Sigmoid colon (tissue), 7 donors: Measurements from ENCODE around the gene ACTA2. TPM values are rescaled to one million over a fixed set of nuclear protein-coding genes. Genes with fewer than 3 reads are reported as not detected.
A peak's percentile ranks its signal among the peaks of the same experiment; 100 is the strongest.

Source experiments
- DNase-seq: peaks from one replicate; pipeline ENCODE4 v3.0.0-alpha.2; 2019
- H3K27ac ChIP-seq, 4 donors: fragments of 200-600 bp; sonication (generic); one replicate each; pipeline ENCODE4 v1.5.1; 2016 to 2019; ENCODE audit warnings: mild to moderate bottlenecking in 1 of 4
- H3K27me3 ChIP-seq, 3 donors: fragments of 200-600 bp; sonication (generic); one replicate each; pipeline ENCODE4 v1.5.1; 2019; ENCODE audit warnings: mild to moderate bottlenecking in 1 of 3
- H3K36me3 ChIP-seq, 4 donors: fragments of 200-600 bp; sonication (generic); one replicate each; pipeline ENCODE4 v1.5.1; 2016 to 2019
- H3K4me1 ChIP-seq, 4 donors: fragments of 200-600 bp; sonication (generic); one replicate each; pipeline ENCODE4 v1.5.1; 2017 to 2019
- H3K4me3 ChIP-seq, 4 donors: fragments of 200-600 bp; sonication (generic); one replicate each; pipeline ENCODE4 v1.5.1; 2017 to 2019; ENCODE audit warnings: mild to moderate bottlenecking in 2 of 4, moderate library complexity in 1 of 4
- H3K9me3 ChIP-seq, 4 donors: fragments of 200-600 bp in 3 of 4; sonication (generic) in 3 of 4; one replicate each; pipeline versions ENCODE4 v1.5.1 to v1.6.1; 2013 to 2019
- EP300 ChIP-seq, 4 donors: sonication (generic); formaldehyde crosslinking; IDR thresholded peaks; one replicate each; pipeline ENCODE4 v1.6.1; 2017; ENCODE audit warnings: antibody characterized with exemption in 4 of 4
- POLR2A ChIP-seq, 2 donors: fragments of 450-650 bp; IDR thresholded peaks; one replicate each; pipeline ENCODE4 v1.6.1; 2016; ENCODE audit warnings: antibody characterized with exemption in 2 of 2, mild to moderate bottlenecking in 2 of 2, moderate library complexity in 2 of 2
- POLR2AphosphoS5 ChIP-seq, 4 donors: sonication (generic); formaldehyde crosslinking; IDR thresholded peaks; one replicate each; pipeline ENCODE4 v1.6.1; 2017; ENCODE audit warnings: antibody characterized with exemption in 4 of 4
- WGBS, 2 donors: extraction: QIAGEN DNeasy Blood & Tissue Kit; methylation state at CpG; one replicate each; pipeline ENCODE4 v1.1.7; 2013; 5-methylcytosine and 5-hydroxymethylcytosine counted together
- intact Hi-C: fragments of 100-400 bp; cut with DNase I; formaldehyde crosslinking; loops from one replicate; pipeline ENCODE4 v1.15.1; 2023
- polyA plus RNA-seq, 3 donors: library from polyadenylated mRNA; stranded (reverse); fragments of 200-250 nt; gene quantifications; one replicate each; pipeline ENCODE4 v1.2.3, GENCODE V29; 2013
- total RNA-seq, 4 donors: library from RNA; depleted of rRNA; stranded (reverse); fragments of >200 nt; gene quantifications; one replicate each; pipeline ENCODE4 v1.1.0, GENCODE V29; 2016
- TF ChIP-seq, protein P1 (sequence below), 4 experiments: fragments of 450-650 bp in 3 of 4; fragments of 200-600 bp in 1 of 4; IDR thresholded peaks; one replicate each; pipeline ENCODE4 v1.5.1; 2016 to 2019; ENCODE audit warnings: antibody characterized with exemption in 4 of 4, mild to moderate bottlenecking in 3 of 4, moderate library complexity in 2 of 4
- donor health status: healthy with polysubstance abuse.
- donor health status: Bipolar disorder and iron deficiency.
- donor health status: healthy.

The ACTA2 gene
- total and polyA plus RNA-seq, 7 donors = 43.7 to 5,444 (median 2,072) TPM

GRCh38 chr10:88991161-88991898, 38.8 kb upstream of the ACTA2 start:
- peak in 1 of 2 donors; percentile 47 for TF ChIP-seq POLR2A (IDR thresholded peaks at IDR 0.05)
- TF ChIP-seq, protein P1, sequence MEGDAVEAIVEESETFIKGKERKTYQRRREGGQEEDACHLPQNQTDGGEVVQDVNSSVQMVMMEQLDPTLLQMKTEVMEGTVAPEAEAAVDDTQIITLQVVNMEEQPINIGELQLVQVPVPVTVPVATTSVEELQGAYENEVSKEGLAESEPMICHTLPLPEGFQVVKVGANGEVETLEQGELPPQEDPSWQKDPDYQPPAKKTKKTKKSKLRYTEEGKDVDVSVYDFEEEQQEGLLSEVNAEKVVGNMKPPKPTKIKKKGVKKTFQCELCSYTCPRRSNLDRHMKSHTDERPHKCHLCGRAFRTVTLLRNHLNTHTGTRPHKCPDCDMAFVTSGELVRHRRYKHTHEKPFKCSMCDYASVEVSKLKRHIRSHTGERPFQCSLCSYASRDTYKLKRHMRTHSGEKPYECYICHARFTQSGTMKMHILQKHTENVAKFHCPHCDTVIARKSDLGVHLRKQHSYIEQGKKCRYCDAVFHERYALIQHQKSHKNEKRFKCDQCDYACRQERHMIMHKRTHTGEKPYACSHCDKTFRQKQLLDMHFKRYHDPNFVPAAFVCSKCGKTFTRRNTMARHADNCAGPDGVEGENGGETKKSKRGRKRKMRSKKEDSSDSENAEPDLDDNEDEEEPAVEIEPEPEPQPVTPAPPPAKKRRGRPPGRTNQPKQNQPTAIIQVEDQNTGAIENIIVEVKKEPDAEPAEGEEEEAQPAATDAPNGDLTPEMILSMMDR (IDR thresholded peaks at IDR 0.05) = peak in 1 of 4 experiments; percentile 16
- no peak for TF ChIP-seq EP300 (IDR thresholded peaks at IDR 0.05)
- TF ChIP-seq POLR2AphosphoS5 (IDR thresholded peaks at IDR 0.05) = peak; percentile 62 to 76 (median 71)
- Histone ChIP-seq H3K27ac (peak overlapping the region; percentile 87 to 98 (median 93)), H3K4me3 (peak overlapping the region; percentile 72 to 88 (median 78)), H3K9me3 (no peaks in the 10 kb centered on the region), H3K27me3 (no peaks in the 10 kb centered on the region), H3K36me3 (no peaks in the 10 kb centered on the region), H3K4me1 (peaks cover 0 to 61% (median 27%) of the 10 kb centered on the region in 4 donors)
- 0% methylated on average over 38 of the region's 38 CpGs for WGBS, 2 donors
- peak; percentile 90 for DNase-seq
- intact Hi-C loops = loop anchor here (5.0 kb wide), 1 partner anchor 154 kb away; no protein-coding TSS in a partner anchor

DNA sequence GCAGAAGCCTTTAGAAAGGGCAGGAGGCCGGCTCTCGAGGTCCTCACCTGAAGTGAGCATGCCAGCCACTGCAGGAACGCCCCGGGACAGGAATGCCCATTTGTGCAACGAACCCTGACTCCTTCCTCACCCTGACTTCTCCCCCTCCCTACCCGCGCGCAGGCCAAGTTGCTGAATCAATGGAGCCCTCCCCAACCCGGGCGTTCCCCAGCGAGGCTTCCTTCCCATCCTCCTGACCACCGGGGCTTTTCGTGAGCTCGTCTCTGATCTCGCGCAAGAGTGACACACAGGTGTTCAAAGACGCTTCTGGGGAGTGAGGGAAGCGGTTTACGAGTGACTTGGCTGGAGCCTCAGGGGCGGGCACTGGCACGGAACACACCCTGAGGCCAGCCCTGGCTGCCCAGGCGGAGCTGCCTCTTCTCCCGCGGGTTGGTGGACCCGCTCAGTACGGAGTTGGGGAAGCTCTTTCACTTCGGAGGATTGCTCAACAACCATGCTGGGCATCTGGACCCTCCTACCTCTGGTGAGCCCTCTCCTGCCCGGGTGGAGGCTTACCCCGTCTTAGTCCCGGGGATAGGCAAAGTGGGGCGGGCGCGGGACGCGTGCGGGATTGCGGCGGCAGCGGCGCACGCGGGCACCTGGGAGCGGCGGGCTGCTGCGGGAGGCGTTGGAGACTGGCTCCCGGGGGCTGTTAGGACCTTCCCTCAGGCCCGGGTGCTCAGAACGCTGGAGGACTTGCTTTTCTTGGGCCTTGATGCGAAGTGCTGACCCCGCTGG, 38.0 kb upstream of the ACTA2 start, which contains the start of gene FAS:
Gene FAS, plus strand, starts transcription at position 415 of the 777 bp plus-strand sequence. Its CDS starts 79 bp downstream, at position 494.
- intact Hi-C loops = loop anchor here (1.0 to 5.0 kb wide), 2 partner anchors 55 to 153 kb away; no protein-coding TSS in a partner anchor
- Histone ChIP-seq H3K4me1 (peaks cover 0 to 60% (median 33%) of the 10 kb centered on the region in 4 donors), H3K4me3 (peak within 1 kb of the TSS; percentile 72 to 88 (median 78)), H3K27ac (peak within 1 kb of the TSS; percentile 87 to 98 (median 93)), H3K36me3 (no peaks in the 10 kb centered on the region), H3K9me3 (no peaks in the 10 kb centered on the region), H3K27me3 (no peaks in the 10 kb centered on the region)
- TF ChIP-seq EP300 (IDR thresholded peaks at IDR 0.05) (no peak), POLR2AphosphoS5 (IDR thresholded peaks at IDR 0.05) (peak; percentile 54 to 78 (median 74)), POLR2A (IDR thresholded peaks at IDR 0.05) (peak; percentile 33 to 61)
- TF ChIP-seq, protein P1 (IDR thresholded peaks at IDR 0.05) = no peak
- 0% methylated on average over 51 of the region's 51 CpGs for WGBS, 2 donors
- DNase-seq = peak; percentile 91

- Histone ChIP-seq H3K27ac (peak overlapping the region; percentile 87 to 98 (median 93)), H3K4me1 (peaks cover 0 to 62% (median 35%) of the 10 kb centered on the region in 4 donors), H3K36me3 (no peaks in the 10 kb centered on the region), H3K4me3 (peak overlapping the region; percentile 72 to 88 (median 78)), H3K9me3 (no peaks in the 10 kb centered on the region), H3K27me3 (no peaks in the 10 kb centered on the region)
- peak; percentile 77 for DNase-seq
- TF ChIP-seq, protein P1 (IDR thresholded peaks at IDR 0.05) = no peak
- peak; percentile 43 to 61 (median 54) for TF ChIP-seq POLR2AphosphoS5 (IDR thresholded peaks at IDR 0.05)
- WGBS, 2 donors = 3 to 22% methylated on average over 8 of the region's 8 CpGs
- intact Hi-C loops = loop anchor here (1.0 to 5.0 kb wide), 2 partner anchors 55 to 153 kb away; no protein-coding TSS in a partner anchor
These were observed 37.3 kb upstream of the ACTA2 start for GRCh38 chr10:88989824-88990383.

- no peak for DNase-seq
- TF ChIP-seq, protein P1 (IDR thresholded peaks at IDR 0.05) = no peak
- no peak for TF ChIP-seq POLR2AphosphoS5 (IDR thresholded peaks at IDR 0.05)
- TF ChIP-seq EP300 (IDR thresholded peaks at IDR 0.05) = no peak
- no peak for TF ChIP-seq POLR2A (IDR thresholded peaks at IDR 0.05)
- intact Hi-C loops = no loop called here
- peaks cover 0 to 65% (median 39%) of the 10 kb centered on the region in 4 donors for H3K4me1 ChIP-seq
- H3K27ac ChIP-seq = peak overlapping the region; percentile 87 to 98 (median 93)
- WGBS, 2 donors = 48 to 51% methylated on average over 2 of the region's 2 CpGs
- H3K27me3 ChIP-seq = no peaks in the 10 kb centered on the region
- no peaks in the 10 kb centered on the region for H3K9me3 ChIP-seq
- no peaks in the 10 kb centered on the region for H3K36me3 ChIP-seq
- peak overlapping the region in 3 of 4 donors; percentile 72 to 88 (median 72) for H3K4me3 ChIP-seq
These were observed 36.9 kb upstream of the ACTA2 start for GRCh38 chr10:88989423-88989822.
